Amniotic stem cell (primary cell): Measurements from ENCODE around the gene GPHA2.
A peak's percentile ranks its signal among the peaks of the same experiment; 100 is the strongest.

Source experiments
- DNase-seq: peaks from one replicate; lab custom pipeline; 2025; lab: John Stamatoyannopoulos, UW

The GPHA2 gene

GRCh38 chr11:64929625-64930024 lies 6.1 kb downstream of the GPHA2 start:
- DNase-seq: no peak

GRCh38 chr11:64928957-64929356 lies 6.7 kb downstream of the GPHA2 start:
- DNase-seq: no peak

GRCh38 chr11:64926689-64927088 lies 9.0 kb downstream of the GPHA2 start:
- DNase-seq: no peak

GRCh38 chr11:64925536-64926436 lies 9.9 kb downstream of the GPHA2 start:
- DNase-seq: no peak

- DNase-seq: no peak
Observed at GRCh38 chr11:64924910-64925284, 10.8 kb downstream of the GPHA2 start.

- DNase-seq: peak; percentile 87
Observed at GRCh38 chr11:64923944-64924909, 11.5 kb downstream of the GPHA2 start, which contains the start of gene PPP2R5B. PPP2R5B (plus strand) TSS chr11:64924689; CDS start chr11:64925735, 1,046 bp downstream.

GRCh38 chr11:64923151-64923661 lies 12.5 kb downstream of the GPHA2 start:
- DNase-seq: no peak

GRCh38 chr11:64921384-64921783 lies 14.3 kb downstream of the GPHA2 start:
- DNase-seq: no peak

GRCh38 chr11:64920124-64920523 lies 15.6 kb downstream of the GPHA2 start:
- DNase-seq: no peak

GRCh38 chr11:64919627-64920026 lies 16.1 kb downstream of the GPHA2 start:
- no peak for DNase-seq

- DNase-seq: no peak
Observed at GRCh38 chr11:64918017-64918416, 17.7 kb downstream of the GPHA2 start.

GRCh38 chr11:64917663-64917995 lies 18.1 kb downstream of the GPHA2 start:
- DNase-seq: no peak

GRCh38 chr11:64916775-64917662 lies 18.7 kb downstream of the GPHA2 start, which contains the start of gene ATG2A:
ATG2A (minus strand) TSS chr11:64917209; CDS start chr11:64917135, 74 bp downstream.
- peak; percentile 97 for DNase-seq

GRCh38 chr11:64916040-64916774 lies 19.5 kb downstream of the GPHA2 start:
- DNase-seq: no peak

- no peak for DNase-seq
Observed at GRCh38 chr11:64915376-64915887, 20.3 kb downstream of the GPHA2 start.

- no peak for DNase-seq
Observed at GRCh38 chr11:64914123-64914522, 21.6 kb downstream of the GPHA2 start.

- no peak for DNase-seq
Observed at GRCh38 chr11:64913171-64913727, 22.4 kb downstream of the GPHA2 start.

GRCh38 chr11:64911689-64912088 lies 24.0 kb downstream of the GPHA2 start:
- no peak for DNase-seq

- DNase-seq: no peak
Observed at GRCh38 chr11:64911142-64911541, 24.6 kb downstream of the GPHA2 start.

- DNase-seq: no peak
Observed at GRCh38 chr11:64910451-64911093, 25.1 kb downstream of the GPHA2 start.
